SK-N-MC (cell line): Measurements from ENCODE around the gene PLXNB2.

Source experiments
- EZH2 ChIP-seq: fragments of 200-600 bp; sonication (generic); IDR thresholded peaks from one replicate; pipeline ENCODE4 v1.6.1; 2017; ENCODE audit warnings: antibody characterized with exemption
- FOXP2 ChIP-seq: optimal IDR thresholded peaks from 2 replicates; pipeline ENCODE3; 2011; ENCODE audit warnings: mild to moderate bottlenecking, moderate library complexity; ENCODE audit not compliant: insufficient read depth; ENCODE audit errors: extremely low read length, control extremely low read depth
- POLR2AphosphoS5 ChIP-seq: IDR thresholded peaks from 2 replicates; pipeline ENCODE4 v1.6.1; 2012; ENCODE audit warnings: mild to moderate bottlenecking, low read depth, low read length, borderline replicate concordance

GRCh38 chr22:50296658-50297490 lies 10.6 kb downstream of the PLXNB2 start:
- TF ChIP-seq EZH2: no peak
- no peak for TF ChIP-seq POLR2AphosphoS5
- TF ChIP-seq FOXP2: no peak
